HepG2 (cell line): ENCODE data around the gene CNTNAP1. TPM values are rescaled to one million over a fixed set of nuclear protein-coding genes. Genes with fewer than 3 reads are reported as not detected.
A peak's percentile ranks its signal among the peaks of the same experiment; 100 is the strongest.

Experiments
- BHLHE40 ChIP-seq: IDR thresholded peaks from 2 replicates; pipeline ENCODE4 v1.6.1; 2011; ENCODE audit warnings: low read length, improper control_type of control experiment
- EED ChIP-seq: sonication (generic); formaldehyde crosslinking; IDR thresholded peaks from 2 replicates; pipeline ENCODE4 v1.5.0; 2020; ENCODE audit warnings: mild to moderate bottlenecking, missing genetic modification reagents
- FOSL2 ChIP-seq: sonication (generic); formaldehyde crosslinking; IDR thresholded peaks from 2 replicates; pipeline ENCODE4 v1.4.0; 2020; ENCODE audit warnings: missing genetic modification reagents
- HOXA5 ChIP-seq: sonication (generic); formaldehyde crosslinking; IDR thresholded peaks from 2 replicates; pipeline ENCODE4 v1.4.0; 2020; ENCODE audit warnings: missing genetic modification reagents
- KLF11 ChIP-seq: IDR thresholded peaks from 2 replicates; pipeline ENCODE4 v1.6.1; 2016; ENCODE audit warnings: missing compliant biosample characterization
- MED8 ChIP-seq: sonication (generic); formaldehyde crosslinking; IDR thresholded peaks from 2 replicates; pipeline ENCODE4 v1.8.1; 2023; ENCODE audit warnings: mild to moderate bottlenecking, missing genetic modification reagents; ENCODE audit not compliant: insufficient replicate concordance
- MTA3 ChIP-seq: sonication (generic); formaldehyde crosslinking; IDR thresholded peaks from 2 replicates; pipeline ENCODE4 v1.4.0; 2020; ENCODE audit warnings: missing genetic modification reagents
- NR1H2 ChIP-seq: sonication (generic); formaldehyde crosslinking; IDR thresholded peaks from 2 replicates; pipeline ENCODE4 v1.8.1; 2022; ENCODE audit warnings: low read depth, missing genetic modification reagents, borderline replicate concordance
- ZKSCAN8 ChIP-seq: IDR thresholded peaks from 2 replicates; pipeline ENCODE4 v1.6.1; 2016; ENCODE audit warnings: borderline replicate concordance, missing genetic modification reagents, missing compliant biosample characterization
- ZNF20 ChIP-seq: sonication (generic); formaldehyde crosslinking; IDR thresholded peaks from 2 replicates; pipeline ENCODE4 v1.4.0; 2020; ENCODE audit warnings: mild to moderate bottlenecking, moderate library complexity, missing genetic modification reagents
- ZNF552 ChIP-seq: sonication (generic); formaldehyde crosslinking; IDR thresholded peaks from 2 replicates; pipeline ENCODE4 v1.9.0; 2022; ENCODE audit warnings: missing genetic modification reagents, mild to moderate bottlenecking, borderline replicate concordance
- ZNF629 ChIP-seq: sonication (generic); formaldehyde crosslinking; conservative IDR thresholded peaks from 2 replicates; pipeline ENCODE4 v1.5.0; 2020; ENCODE audit warnings: missing genetic modification reagents
- ZNF772 ChIP-seq: sonication (generic); formaldehyde crosslinking; IDR thresholded peaks from 2 replicates; pipeline ENCODE4 v1.5.0; 2020; ENCODE audit warnings: mild to moderate bottlenecking, missing genetic modification reagents
- ZNF816 ChIP-seq: sonication (generic); formaldehyde crosslinking; IDR thresholded peaks from 2 replicates; pipeline ENCODE4 v1.8.0; 2022; ENCODE audit warnings: missing genetic modification reagents, mild to moderate bottlenecking, borderline replicate concordance
- polyA plus RNA-seq, 8 experiments: library from polyadenylated mRNA; depleted of rRNA in 3 of 8; stranded (reverse) in 7 of 8; unstranded in 1 of 8; fragments of >200 nt; fragmentation: Illumina TruSeq in 4 of 8; extraction: Trizol in 4 of 8; gene quantifications; 2 replicates each; pipeline versions ENCODE4 v1.2.1 to v1.2.3, GENCODE V29; 2011 to 2016; ENCODE audit warnings: low read depth in 4 of 8, missing spikeins in 1 of 8, mixed read lengths in 1 of 8; ENCODE audit not compliant: insufficient read depth in 1 of 8
- total RNA-seq, 5 experiments: library from RNA; depleted of rRNA; stranded (reverse); fragments of >200 nt; fragmentation: Illumina TruSeq; extraction: Trizol; gene quantifications; 2 replicates each; pipeline ENCODE4 v1.2.3, GENCODE V29; 2016; ENCODE audit warnings: low read depth in 1 of 5
- TF ChIP-seq, protein P1 (sequence below): sonication (generic); formaldehyde crosslinking; IDR thresholded peaks from 2 replicates; pipeline ENCODE4 v1.4.0; 2020; ENCODE audit warnings: missing genetic modification reagents
- TF ChIP-seq, protein P2 (sequence below): sonication (generic); formaldehyde crosslinking; IDR thresholded peaks from 2 replicates; pipeline ENCODE4 v1.4.0; 2020; ENCODE audit warnings: missing genetic modification reagents
- TF ChIP-seq, protein P3 (sequence below): sonication (generic); formaldehyde crosslinking; IDR thresholded peaks from 2 replicates; pipeline ENCODE4 v1.5.0; 2020; ENCODE audit warnings: missing genetic modification reagents
- TF ChIP-seq, protein P4 (sequence below): sonication (generic); formaldehyde crosslinking; IDR thresholded peaks from 2 replicates; pipeline ENCODE4 v1.5.0; 2020; ENCODE audit warnings: mild to moderate bottlenecking, missing genetic modification reagents, moderate library complexity
- TF ChIP-seq, protein P5 (sequence below): sonication (generic); formaldehyde crosslinking; IDR thresholded peaks from 2 replicates; pipeline ENCODE4 v1.8.1; 2023; ENCODE audit warnings: mild to moderate bottlenecking, missing genetic modification reagents, borderline replicate concordance

Gene CNTNAP1
- total and polyA plus RNA-seq, 2 of the 13 experiments (the other 11 are each of a cell fraction or from before 2014, with no cell fraction given): 4.5 to 7.7 TPM

DNA sequence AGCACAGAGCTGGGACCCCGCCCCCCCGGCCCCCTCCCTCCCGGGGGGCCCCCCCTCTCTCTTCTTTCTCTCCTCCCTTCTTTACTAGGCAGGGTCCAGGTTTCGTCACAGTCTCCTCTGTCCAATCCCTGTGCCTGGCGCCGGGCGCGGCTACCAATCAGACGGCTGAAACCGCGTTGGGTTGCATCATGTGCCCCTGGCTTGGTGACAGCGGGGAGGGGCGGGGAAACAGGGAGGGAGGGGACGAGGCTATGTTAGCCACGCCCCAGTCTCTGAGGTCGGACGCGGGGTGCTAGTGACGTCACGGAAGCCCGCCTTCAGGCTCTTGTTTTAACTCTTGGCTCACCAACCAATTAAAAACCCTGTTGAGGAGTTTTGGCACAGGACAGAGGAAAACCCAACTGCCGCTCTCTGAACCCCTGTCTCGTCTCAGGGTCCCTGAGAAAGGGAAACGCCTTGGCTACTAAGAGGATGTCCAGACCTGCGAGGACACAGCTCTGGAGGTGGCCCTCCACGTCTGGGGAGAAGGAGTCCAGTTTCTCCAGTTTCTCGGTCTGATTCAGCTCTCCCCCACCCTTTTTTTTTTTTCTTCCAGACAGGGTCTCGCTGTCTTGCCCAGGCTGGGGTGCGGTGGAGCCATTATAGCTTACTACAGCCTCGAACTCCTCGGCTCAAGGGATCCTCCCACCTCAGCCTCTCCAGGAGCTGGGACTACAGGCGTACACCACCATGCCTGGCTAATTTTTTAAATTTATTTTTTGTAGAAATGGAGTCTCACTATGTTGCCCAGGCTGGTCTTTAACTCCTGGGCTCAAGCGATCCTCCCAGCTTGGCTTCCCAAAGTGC lies 5.1 kb upstream of the CNTNAP1 start (continued):
- TF ChIP-seq, protein P1, sequence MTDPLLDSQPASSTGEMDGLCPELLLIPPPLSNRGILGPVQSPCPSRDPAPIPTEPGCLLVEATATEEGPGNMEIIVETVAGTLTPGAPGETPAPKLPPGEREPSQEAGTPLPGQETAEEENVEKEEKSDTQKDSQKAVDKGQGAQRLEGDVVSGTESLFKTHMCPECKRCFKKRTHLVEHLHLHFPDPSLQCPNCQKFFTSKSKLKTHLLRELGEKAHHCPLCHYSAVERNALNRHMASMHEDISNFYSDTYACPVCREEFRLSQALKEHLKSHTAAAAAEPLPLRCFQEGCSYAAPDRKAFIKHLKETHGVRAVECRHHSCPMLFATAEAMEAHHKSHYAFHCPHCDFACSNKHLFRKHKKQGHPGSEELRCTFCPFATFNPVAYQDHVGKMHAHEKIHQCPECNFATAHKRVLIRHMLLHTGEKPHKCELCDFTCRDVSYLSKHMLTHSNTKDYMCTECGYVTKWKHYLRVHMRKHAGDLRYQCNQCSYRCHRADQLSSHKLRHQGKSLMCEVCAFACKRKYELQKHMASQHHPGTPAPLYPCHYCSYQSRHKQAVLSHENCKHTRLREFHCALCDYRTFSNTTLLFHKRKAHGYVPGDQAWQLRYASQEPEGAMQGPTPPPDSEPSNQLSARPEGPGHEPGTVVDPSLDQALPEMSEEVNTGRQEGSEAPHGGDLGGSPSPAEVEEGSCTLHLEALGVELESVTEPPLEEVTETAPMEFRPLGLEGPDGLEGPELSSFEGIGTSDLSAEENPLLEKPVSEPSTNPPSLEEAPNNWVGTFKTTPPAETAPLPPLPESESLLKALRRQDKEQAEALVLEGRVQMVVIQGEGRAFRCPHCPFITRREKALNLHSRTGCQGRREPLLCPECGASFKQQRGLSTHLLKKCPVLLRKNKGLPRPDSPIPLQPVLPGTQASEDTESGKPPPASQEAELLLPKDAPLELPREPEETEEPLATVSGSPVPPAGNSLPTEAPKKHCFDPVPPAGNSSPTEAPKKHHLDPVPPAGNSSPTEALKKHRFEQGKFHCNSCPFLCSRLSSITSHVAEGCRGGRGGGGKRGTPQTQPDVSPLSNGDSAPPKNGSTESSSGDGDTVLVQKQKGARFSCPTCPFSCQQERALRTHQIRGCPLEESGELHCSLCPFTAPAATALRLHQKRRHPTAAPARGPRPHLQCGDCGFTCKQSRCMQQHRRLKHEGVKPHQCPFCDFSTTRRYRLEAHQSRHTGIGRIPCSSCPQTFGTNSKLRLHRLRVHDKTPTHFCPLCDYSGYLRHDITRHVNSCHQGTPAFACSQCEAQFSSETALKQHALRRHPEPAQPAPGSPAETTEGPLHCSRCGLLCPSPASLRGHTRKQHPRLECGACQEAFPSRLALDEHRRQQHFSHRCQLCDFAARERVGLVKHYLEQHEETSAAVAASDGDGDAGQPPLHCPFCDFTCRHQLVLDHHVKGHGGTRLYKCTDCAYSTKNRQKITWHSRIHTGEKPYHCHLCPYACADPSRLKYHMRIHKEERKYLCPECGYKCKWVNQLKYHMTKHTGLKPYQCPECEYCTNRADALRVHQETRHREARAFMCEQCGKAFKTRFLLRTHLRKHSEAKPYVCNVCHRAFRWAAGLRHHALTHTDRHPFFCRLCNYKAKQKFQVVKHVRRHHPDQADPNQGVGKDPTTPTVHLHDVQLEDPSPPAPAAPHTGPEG (CRISPR knock-in tag): no peak
- TF ChIP-seq NR1H2 (no peak), BHLHE40 (peak; percentile 29), ZKSCAN8 (CRISPR knock-in tag) (no peak), MTA3 (no peak), KLF11 (no peak), ZNF772 (CRISPR knock-in tag) (no peak), ZNF20 (no peak), ZNF552 (CRISPR knock-in tag) (no peak), ZNF816 (no peak), MED8 (CRISPR knock-in tag) (no peak), EED (CRISPR knock-in tag) (no peak), HOXA5 (CRISPR knock-in tag) (no peak), ZNF629 (CRISPR knock-in tag) (no peak), FOSL2 (CRISPR knock-in tag) (peak; percentile 49)
- TF ChIP-seq, protein P2, sequence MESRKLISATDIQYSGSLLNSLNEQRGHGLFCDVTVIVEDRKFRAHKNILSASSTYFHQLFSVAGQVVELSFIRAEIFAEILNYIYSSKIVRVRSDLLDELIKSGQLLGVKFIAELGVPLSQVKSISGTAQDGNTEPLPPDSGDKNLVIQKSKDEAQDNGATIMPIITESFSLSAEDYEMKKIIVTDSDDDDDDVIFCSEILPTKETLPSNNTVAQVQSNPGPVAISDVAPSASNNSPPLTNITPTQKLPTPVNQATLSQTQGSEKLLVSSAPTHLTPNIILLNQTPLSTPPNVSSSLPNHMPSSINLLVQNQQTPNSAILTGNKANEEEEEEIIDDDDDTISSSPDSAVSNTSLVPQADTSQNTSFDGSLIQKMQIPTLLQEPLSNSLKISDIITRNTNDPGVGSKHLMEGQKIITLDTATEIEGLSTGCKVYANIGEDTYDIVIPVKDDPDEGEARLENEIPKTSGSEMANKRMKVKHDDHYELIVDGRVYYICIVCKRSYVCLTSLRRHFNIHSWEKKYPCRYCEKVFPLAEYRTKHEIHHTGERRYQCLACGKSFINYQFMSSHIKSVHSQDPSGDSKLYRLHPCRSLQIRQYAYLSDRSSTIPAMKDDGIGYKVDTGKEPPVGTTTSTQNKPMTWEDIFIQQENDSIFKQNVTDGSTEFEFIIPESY (CRISPR knock-in tag): no peak
- TF ChIP-seq, protein P3, sequence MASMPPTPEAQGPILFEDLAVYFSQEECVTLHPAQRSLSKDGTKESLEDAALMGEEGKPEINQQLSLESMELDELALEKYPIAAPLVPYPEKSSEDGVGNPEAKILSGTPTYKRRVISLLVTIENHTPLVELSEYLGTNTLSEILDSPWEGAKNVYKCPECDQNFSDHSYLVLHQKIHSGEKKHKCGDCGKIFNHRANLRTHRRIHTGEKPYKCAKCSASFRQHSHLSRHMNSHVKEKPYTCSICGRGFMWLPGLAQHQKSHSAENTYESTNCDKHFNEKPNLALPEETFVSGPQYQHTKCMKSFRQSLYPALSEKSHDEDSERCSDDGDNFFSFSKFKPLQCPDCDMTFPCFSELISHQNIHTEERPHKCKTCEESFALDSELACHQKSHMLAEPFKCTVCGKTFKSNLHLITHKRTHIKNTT (CRISPR knock-in tag): no peak
- TF ChIP-seq, protein P4, sequence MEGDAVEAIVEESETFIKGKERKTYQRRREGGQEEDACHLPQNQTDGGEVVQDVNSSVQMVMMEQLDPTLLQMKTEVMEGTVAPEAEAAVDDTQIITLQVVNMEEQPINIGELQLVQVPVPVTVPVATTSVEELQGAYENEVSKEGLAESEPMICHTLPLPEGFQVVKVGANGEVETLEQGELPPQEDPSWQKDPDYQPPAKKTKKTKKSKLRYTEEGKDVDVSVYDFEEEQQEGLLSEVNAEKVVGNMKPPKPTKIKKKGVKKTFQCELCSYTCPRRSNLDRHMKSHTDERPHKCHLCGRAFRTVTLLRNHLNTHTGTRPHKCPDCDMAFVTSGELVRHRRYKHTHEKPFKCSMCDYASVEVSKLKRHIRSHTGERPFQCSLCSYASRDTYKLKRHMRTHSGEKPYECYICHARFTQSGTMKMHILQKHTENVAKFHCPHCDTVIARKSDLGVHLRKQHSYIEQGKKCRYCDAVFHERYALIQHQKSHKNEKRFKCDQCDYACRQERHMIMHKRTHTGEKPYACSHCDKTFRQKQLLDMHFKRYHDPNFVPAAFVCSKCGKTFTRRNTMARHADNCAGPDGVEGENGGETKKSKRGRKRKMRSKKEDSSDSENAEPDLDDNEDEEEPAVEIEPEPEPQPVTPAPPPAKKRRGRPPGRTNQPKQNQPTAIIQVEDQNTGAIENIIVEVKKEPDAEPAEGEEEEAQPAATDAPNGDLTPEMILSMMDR (CRISPR knock-in tag): no peak
- TF ChIP-seq, protein P5, sequence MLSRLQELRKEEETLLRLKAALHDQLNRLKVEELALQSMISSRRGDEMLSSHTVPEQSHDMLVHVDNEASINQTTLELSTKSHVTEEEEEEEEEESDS (CRISPR knock-in tag): no peak
